Ascending aorta (tissue), 2 donors: Measurements from ENCODE around the gene BABAM2. TPM values are rescaled to one million over a fixed set of nuclear protein-coding genes. Genes with fewer than 3 reads are reported as not detected.
"Not testable (repeated sequence)": the region's sequence is repeated elsewhere in the genome, so short reads cannot be mapped to it uniquely, and the experiment has no call there.

Source experiments
- DNase-seq, 2 donors: peaks; one replicate each; pipeline ENCODE4 v3.0.0-alpha.2; 2019; ENCODE audit warnings: low spot score in 2 of 2
- H3K27ac ChIP-seq, 2 donors: fragments of 200-600 bp; sonication (generic); one replicate each; pipeline ENCODE4 v1.5.1; 2016 to 2017; ENCODE audit warnings: mild to moderate bottlenecking in 1 of 2
- H3K27me3 ChIP-seq: fragments of 200-600 bp; sonication (generic); one replicate; pipeline ENCODE4 v1.5.1; 2017
- H3K36me3 ChIP-seq, 2 donors: fragments of 200-600 bp; sonication (generic); one replicate each; pipeline ENCODE4 v1.5.1; 2016
- H3K4me1 ChIP-seq, 2 donors: fragments of 200-600 bp; sonication (generic); one replicate each; pipeline ENCODE4 v1.5.1; 2016 to 2017; ENCODE audit warnings: mild to moderate bottlenecking in 1 of 2
- H3K4me3 ChIP-seq, 2 donors: fragments of 200-600 bp; sonication (generic); one replicate each; pipeline ENCODE4 v1.5.1; 2016 to 2017; ENCODE audit warnings: mild to moderate bottlenecking in 1 of 2
- H3K9me3 ChIP-seq, 2 donors: fragments of 200-600 bp; sonication (generic); one replicate each; pipeline ENCODE4 v1.5.1; 2016
- CTCF ChIP-seq, 3 experiments: fragments of 200-600 bp in 2 of 3; fragments of 450-650 bp in 1 of 3; sonication (generic) in 2 of 3; IDR thresholded peaks; one replicate each; pipeline ENCODE4 v1.5.1; 2016 to 2019; ENCODE audit warnings: antibody characterized with exemption in 3 of 3, mild to moderate bottlenecking in 1 of 3, moderate library complexity in 1 of 3
- intact Hi-C: fragments of 100-400 bp; cut with DNase I; formaldehyde crosslinking; loops from one replicate; pipeline ENCODE4 v1.15.1; 2023
- total RNA-seq: library from RNA; depleted of rRNA; stranded (reverse); fragments of >200 nt; gene quantifications from one replicate; pipeline ENCODE4 v1.1.0, GENCODE V29; 2016

BABAM2 gene
- total RNA-seq, 1 donor from 2014 or later = 19.6 TPM

- no peak for TF ChIP-seq CTCF (IDR thresholded peaks at IDR 0.05)
- intact Hi-C loops = no loop called here
These were observed 11.7 kb upstream of the BABAM2 start for GRCh38 chr2:27878825-27879224.

GRCh38 chr2:27881815-27882583, 8.5 kb upstream of the BABAM2 start:
- intact Hi-C loops, H3K4me1 ChIP-seq, H3K27ac ChIP-seq, H3K4me3 ChIP-seq, H3K27me3 ChIP-seq, DNase-seq, H3K36me3 ChIP-seq, H3K9me3 ChIP-seq: not testable (repeated sequence)

More at GRCh38 chr2:27878825-27879224, 11.7 kb upstream of the BABAM2 start:
- no peak overlapping the region for H3K4me3 ChIP-seq
- no peaks in the 10 kb centered on the region for H3K27me3 ChIP-seq
- H3K27ac ChIP-seq = no peak overlapping the region
- H3K36me3 ChIP-seq = no peaks in the 10 kb centered on the region
- H3K9me3 ChIP-seq = peaks cover 0 to 5% of the 10 kb centered on the region in 2 donors
- H3K4me1 ChIP-seq = no peaks in the 10 kb centered on the region
- DNase-seq = no peak

GRCh38 chr2:27882584-27882922, 8.0 kb upstream of the BABAM2 start:
- H3K9me3 ChIP-seq, intact Hi-C loops, DNase-seq, H3K27ac ChIP-seq, H3K27me3 ChIP-seq, H3K36me3 ChIP-seq, H3K4me1 ChIP-seq, H3K4me3 ChIP-seq: not testable (repeated sequence)

GRCh38 chr2:27884601-27885000, 5.9 kb upstream of the BABAM2 start:
- no peak for DNase-seq
- no peaks in the 10 kb centered on the region for H3K9me3 ChIP-seq
- no peaks in the 10 kb centered on the region for H3K36me3 ChIP-seq
- no peaks in the 10 kb centered on the region for H3K27me3 ChIP-seq
- no peak overlapping the region for H3K27ac ChIP-seq
- H3K4me3 ChIP-seq = no peak overlapping the region
- TF ChIP-seq CTCF (IDR thresholded peaks at IDR 0.05) = no peak
- H3K4me1 ChIP-seq = peaks cover 0 to 11% of the 10 kb centered on the region in 2 donors
- intact Hi-C loops = no loop called here

GRCh38 chr2:27885234-27885633, 5.3 kb upstream of the BABAM2 start:
- H3K4me1 ChIP-seq = peaks cover 0 to 16% of the 10 kb centered on the region in 2 donors
- intact Hi-C loops = loop anchor here (5.0 kb wide), 1 partner anchor 457 kb away; no protein-coding TSS in a partner anchor
- H3K27ac ChIP-seq = no peak overlapping the region

GRCh38 chr2:27885661-27886060, 4.9 kb upstream of the BABAM2 start:
- no peak overlapping the region for H3K27ac ChIP-seq
- intact Hi-C loops = loop anchor here (5.0 kb wide), 1 partner anchor 457 kb away; no protein-coding TSS in a partner anchor
- H3K4me1 ChIP-seq = peaks cover 0 to 16% of the 10 kb centered on the region in 2 donors
- no peaks in the 10 kb centered on the region for H3K27me3 ChIP-seq
- TF ChIP-seq CTCF (IDR thresholded peaks at IDR 0.05) = no peak
- no peaks in the 10 kb centered on the region for H3K9me3 ChIP-seq
- H3K36me3 ChIP-seq = no peaks in the 10 kb centered on the region
- H3K4me3 ChIP-seq = no peak overlapping the region
- no peak for DNase-seq

More at GRCh38 chr2:27885234-27885633, 5.3 kb upstream of the BABAM2 start:
- Histone ChIP-seq H3K36me3 (no peaks in the 10 kb centered on the region), H3K27me3 (no peaks in the 10 kb centered on the region), H3K4me3 (no peak overlapping the region), H3K9me3 (no peaks in the 10 kb centered on the region)
- DNase-seq = no peak
- no peak for TF ChIP-seq CTCF (IDR thresholded peaks at IDR 0.05)
